HepG2 (cell line): Measurements from ENCODE around the gene MAGEA4. TPM values are rescaled to one million over a fixed set of nuclear protein-coding genes. Genes with fewer than 3 reads are reported as not detected.

Source experiments
- ATAC-seq: fragments of 200-7000 bp; cut with Tn5 transposase; 3 replicates; pipeline ENCODE4 v1.9.1; 2020; ENCODE audit warnings: mild to moderate bottlenecking, moderate library complexity
- BruUV-seq: library from RNA; stranded (reverse); fragments of 400-500 nt; replicated peaks from 2 replicates; lab custom pipeline; 2021; lab: Mats Ljungman, UMichigan
- CTCF ChIA-PET: fragments of 300-600 bp; formaldehyde crosslinking; extraction: SDS; loops from one replicate; lab custom pipeline; 2021; ENCODE audit warnings: low total read pairs, inconsistent platforms, low intra/inter-chr PET ratio; lab: Yijun Ruan, JAX
- POLR2A ChIA-PET: fragments of 350-600 bp; sonication (Branson Sonifier 250); formaldehyde crosslinking; loops from one replicate; lab custom pipeline; 2020; ENCODE audit warnings: antibody characterized with exemption, inconsistent platforms; lab: Yijun Ruan, JAX
- DNase-seq: peaks from one replicate; pipeline ENCODE4 v3.0.0-alpha.2; 2015; ENCODE audit warnings: low spot score
- FAIRE-seq: peaks from 3 replicates; lab custom pipeline; 2011; peaks lifted over from hg19 to GRCh38; lab: Jason Lieb, UNC
- H2AFZ ChIP-seq: one replicate; pipeline ENCODE4 v1.6.1; 2011; ENCODE audit warnings: low read length, inconsistent platforms
- H3K27ac ChIP-seq: fragments of 300-600 bp; 3 replicates; pipeline ENCODE4 v1.8.0; 2011; ENCODE audit warnings: mixed run types, mild to moderate bottlenecking, mixed read lengths, low read length, inconsistent platforms; ENCODE audit not compliant: insufficient read depth; ENCODE audit errors: extremely low read length
- H3K27me3 ChIP-seq, 2 experiments: fragments of 200-600 bp in 1 of 2; 2 replicates in 1 of 2; 3 replicates in 1 of 2; pipeline versions ENCODE4 v1.6.0 to v1.8.0; 2011; ENCODE audit warnings: low read length in 2 of 2, mild to moderate bottlenecking in 2 of 2, moderate library complexity in 2 of 2, inconsistent platforms in 1 of 2; ENCODE audit not compliant: insufficient read depth in 2 of 2, control insufficient read depth in 1 of 2
- H3K36me3 ChIP-seq, 2 experiments: fragments of 200-600 bp in 1 of 2; replicated peaks in 1 of 2; 2 replicates in 1 of 2; 3 replicates in 1 of 2; pipeline versions ENCODE4 v1.5.1 to v1.8.0; 2011; ENCODE audit warnings: low read length in 2 of 2, inconsistent platforms in 1 of 2; ENCODE audit not compliant: insufficient read depth in 2 of 2, control insufficient read depth in 1 of 2
- H3K4me1 ChIP-seq: 2 replicates; pipeline ENCODE4 v1.5.1; 2012; ENCODE audit warnings: low read length, inconsistent platforms; ENCODE audit not compliant: insufficient read depth
- H3K4me2 ChIP-seq: 2 replicates; pipeline ENCODE4 v1.6.0; 2011; ENCODE audit warnings: low read depth, low read length, inconsistent platforms
- H3K4me3 ChIP-seq, 3 experiments: fragments of 200-600 bp in 1 of 3; sonication (generic), shearing (Covaris generic) in 1 of 3; replicated peaks in 1 of 3; 2 replicates each; pipeline ENCODE4 v1.5.1; 2011 to 2016; ENCODE audit warnings: low read length in 3 of 3, inconsistent platforms in 2 of 3, low read depth in 2 of 3, mild to moderate bottlenecking in 2 of 3, control low read depth in 1 of 3, mixed read lengths in 1 of 3; ENCODE audit not compliant: insufficient read depth in 1 of 3
- H3K79me2 ChIP-seq: one replicate; pipeline ENCODE4 v1.6.1; 2011; ENCODE audit warnings: low read length, inconsistent platforms; ENCODE audit not compliant: insufficient read depth
- H3K9ac ChIP-seq: 2 replicates; pipeline ENCODE4 v1.6.0; 2011; ENCODE audit warnings: mild to moderate bottlenecking, low read depth, low read length, inconsistent platforms; ENCODE audit not compliant: insufficient read depth
- H3K9me3 ChIP-seq: 2 replicates; pipeline ENCODE4 v1.5.1; 2012; ENCODE audit warnings: mild to moderate bottlenecking, low read length
- H4K20me1 ChIP-seq: 2 replicates; pipeline ENCODE4 v1.6.0; 2011; ENCODE audit warnings: inconsistent platforms, mild to moderate bottlenecking, low read length, moderate library complexity; ENCODE audit not compliant: insufficient read depth
- ATF1 ChIP-seq: IDR thresholded peaks from 2 replicates; pipeline ENCODE4 v1.6.1; 2016; ENCODE audit warnings: mild to moderate bottlenecking, control low read depth
- NR2F6 ChIP-seq, 2 experiments: IDR thresholded peaks; 2 replicates each; pipeline ENCODE4 v1.6.1; 2016; ENCODE audit warnings: antibody characterized with exemption in 1 of 2, mild to moderate bottlenecking in 1 of 2
- SMAD9 ChIP-seq: sonication (generic); formaldehyde crosslinking; IDR thresholded peaks from 2 replicates; pipeline ENCODE4 v1.5.1; 2020; ENCODE audit warnings: mild to moderate bottlenecking, missing genetic modification reagents
- ZKSCAN1 ChIP-seq: fragments of 150-350 bp; IDR thresholded peaks from 2 replicates; pipeline ENCODE4 v1.6.1; 2014; ENCODE audit warnings: low read length
- ZMYM2 ChIP-seq: sonication (generic); formaldehyde crosslinking; IDR thresholded peaks from 2 replicates; pipeline ENCODE4 v1.8.0; 2022; ENCODE audit warnings: mild to moderate bottlenecking, missing genetic modification reagents
- ZNF547 ChIP-seq: sonication (generic); formaldehyde crosslinking; IDR thresholded peaks from 2 replicates; pipeline ENCODE4 v1.5.1; 2020; ENCODE audit warnings: mild to moderate bottlenecking, missing genetic modification reagents
- WGBS: methylation state at CpG from one replicate; pipeline ENCODE4 v1.1.6; 2017; ENCODE audit warnings: low lambda C conversion rate; 5-methylcytosine and 5-hydroxymethylcytosine counted together
- in situ Hi-C: cut with HindIII; loops from 2 replicates; pipeline ENCODE4 v1.10.0; 2017; ENCODE audit warnings: low pct_unique_long_range_greater_than_20kb; ENCODE audit not compliant: extremely low pct_ligation_motif_present
- intact Hi-C: fragments of 100-400 bp; cut with micrococcal nuclease; formaldehyde crosslinking; loops from one replicate; pipeline ENCODE4 v1.10.0; 2022; ENCODE audit not compliant: unreplicated experiment
- polyA plus RNA-seq, 8 experiments: library from polyadenylated mRNA; depleted of rRNA in 3 of 8; stranded (reverse) in 7 of 8; unstranded in 1 of 8; fragments of >200 nt; fragmentation: Illumina TruSeq in 4 of 8; extraction: Trizol in 4 of 8; gene quantifications; 2 replicates each; pipeline versions ENCODE4 v1.2.1 to v1.2.3, GENCODE V29; 2011 to 2016; ENCODE audit warnings: low read depth in 4 of 8, missing spikeins in 1 of 8, mixed read lengths in 1 of 8; ENCODE audit not compliant: insufficient read depth in 1 of 8
- total RNA-seq, 5 experiments: library from RNA; depleted of rRNA; stranded (reverse); fragments of >200 nt; fragmentation: Illumina TruSeq; extraction: Trizol; gene quantifications; 2 replicates each; pipeline ENCODE4 v1.2.3, GENCODE V29; 2016; ENCODE audit warnings: low read depth in 1 of 5
- TF ChIP-seq, protein P1 (sequence below): sonication (generic); formaldehyde crosslinking; IDR thresholded peaks from 2 replicates; pipeline ENCODE4 v1.5.1; 2020; ENCODE audit warnings: mild to moderate bottlenecking, missing genetic modification reagents, moderate library complexity
- TF ChIP-seq, protein P2 (sequence below): sonication (generic); formaldehyde crosslinking; IDR thresholded peaks from 2 replicates; pipeline ENCODE4 v1.4.0; 2020; ENCODE audit warnings: missing genetic modification reagents
- TF ChIP-seq, protein P3 (sequence below): sonication (generic); formaldehyde crosslinking; IDR thresholded peaks from 2 replicates; pipeline ENCODE4 v1.4.0; 2020; ENCODE audit warnings: missing genetic modification reagents, mild to moderate bottlenecking, borderline replicate concordance

MAGEA4 gene
- total and polyA plus RNA-seq, 2 of the 13 experiments (the other 11 are each of a cell fraction or from before 2014, with no cell fraction given) = not detected

DNA sequence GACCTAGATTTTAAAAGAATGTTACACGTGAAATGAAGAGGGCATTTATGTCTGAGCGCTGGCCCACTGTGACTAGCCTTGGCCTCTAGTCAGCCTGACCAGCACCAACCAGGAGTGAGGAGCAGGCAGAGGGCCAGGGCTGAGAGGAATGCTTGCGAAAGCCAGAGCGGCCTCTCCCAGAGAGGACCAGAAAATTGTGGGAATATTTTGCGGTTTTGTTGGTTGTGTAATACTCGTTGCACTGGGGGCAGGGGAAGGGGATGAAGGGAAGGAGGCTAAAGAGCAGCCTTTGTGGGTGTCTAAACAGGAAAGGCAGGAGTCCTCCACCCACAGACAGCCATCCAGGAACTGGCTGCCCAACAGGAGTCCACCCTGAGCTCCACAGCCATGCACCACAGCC is 58.0 kb downstream of the MAGEA4 start (continued):
- TF ChIP-seq, protein P1, sequence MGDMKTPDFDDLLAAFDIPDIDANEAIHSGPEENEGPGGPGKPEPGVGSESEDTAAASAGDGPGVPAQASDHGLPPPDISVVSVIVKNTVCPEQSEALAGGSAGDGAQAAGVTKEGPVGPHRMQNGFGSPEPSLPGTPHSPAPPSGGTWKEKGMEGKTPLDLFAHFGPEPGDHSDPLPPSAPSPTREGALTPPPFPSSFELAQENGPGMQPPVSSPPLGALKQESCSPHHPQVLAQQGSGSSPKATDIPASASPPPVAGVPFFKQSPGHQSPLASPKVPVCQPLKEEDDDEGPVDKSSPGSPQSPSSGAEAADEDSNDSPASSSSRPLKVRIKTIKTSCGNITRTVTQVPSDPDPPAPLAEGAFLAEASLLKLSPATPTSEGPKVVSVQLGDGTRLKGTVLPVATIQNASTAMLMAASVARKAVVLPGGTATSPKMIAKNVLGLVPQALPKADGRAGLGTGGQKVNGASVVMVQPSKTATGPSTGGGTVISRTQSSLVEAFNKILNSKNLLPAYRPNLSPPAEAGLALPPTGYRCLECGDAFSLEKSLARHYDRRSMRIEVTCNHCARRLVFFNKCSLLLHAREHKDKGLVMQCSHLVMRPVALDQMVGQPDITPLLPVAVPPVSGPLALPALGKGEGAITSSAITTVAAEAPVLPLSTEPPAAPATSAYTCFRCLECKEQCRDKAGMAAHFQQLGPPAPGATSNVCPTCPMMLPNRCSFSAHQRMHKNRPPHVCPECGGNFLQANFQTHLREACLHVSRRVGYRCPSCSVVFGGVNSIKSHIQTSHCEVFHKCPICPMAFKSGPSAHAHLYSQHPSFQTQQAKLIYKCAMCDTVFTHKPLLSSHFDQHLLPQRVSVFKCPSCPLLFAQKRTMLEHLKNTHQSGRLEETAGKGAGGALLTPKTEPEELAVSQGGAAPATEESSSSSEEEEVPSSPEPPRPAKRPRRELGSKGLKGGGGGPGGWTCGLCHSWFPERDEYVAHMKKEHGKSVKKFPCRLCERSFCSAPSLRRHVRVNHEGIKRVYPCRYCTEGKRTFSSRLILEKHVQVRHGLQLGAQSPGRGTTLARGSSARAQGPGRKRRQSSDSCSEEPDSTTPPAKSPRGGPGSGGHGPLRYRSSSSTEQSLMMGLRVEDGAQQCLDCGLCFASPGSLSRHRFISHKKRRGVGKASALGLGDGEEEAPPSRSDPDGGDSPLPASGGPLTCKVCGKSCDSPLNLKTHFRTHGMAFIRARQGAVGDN (CRISPR knock-in tag) = peak; percentile 66

DNA sequence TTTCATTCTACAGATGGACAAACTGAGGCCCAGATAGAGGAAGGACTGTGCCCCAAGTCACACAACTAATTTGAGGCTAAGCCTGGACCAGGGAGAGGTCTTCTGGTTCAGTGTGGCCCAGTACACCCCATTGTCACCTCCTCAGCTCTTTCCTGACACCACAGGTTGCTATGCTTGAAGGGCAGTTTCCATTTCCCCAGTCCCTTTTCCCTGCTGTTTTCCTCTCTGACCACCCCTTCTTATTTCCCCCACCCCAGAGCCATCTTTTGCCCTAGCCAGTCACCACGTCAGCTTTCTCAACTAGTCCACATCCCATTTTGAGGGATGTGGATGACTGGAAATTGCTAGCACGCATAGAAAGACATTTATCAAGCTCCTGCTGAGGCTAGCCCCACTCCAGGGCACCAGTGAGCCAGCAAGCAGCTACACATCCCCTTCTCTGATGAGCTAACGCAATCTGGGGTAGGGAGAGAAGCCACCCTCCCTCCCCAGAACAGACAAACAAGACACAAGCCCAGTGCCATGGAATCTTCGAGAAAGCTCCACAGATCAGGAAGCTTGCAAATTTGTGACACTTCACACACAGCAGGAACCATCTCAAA is 60.5 kb downstream of the MAGEA4 start:
- H3K79me2 ChIP-seq = peaks cover 28% of the 10 kb centered on the region
- peaks cover 7 to 20% of the 10 kb centered on the region in 2 experiments; a peak in 4 of 5 replicates for H3K36me3 ChIP-seq
- no peaks in the 10 kb centered on the region for H3K9me3 ChIP-seq
- peaks cover 13% of the 10 kb centered on the region; the same call in 1 of the 2 replicates for H4K20me1 ChIP-seq
- intact Hi-C loops (loop anchor here (10.0 kb wide), 2 partner anchors 92 to 438 kb away; no protein-coding TSS in a partner anchor), in situ Hi-C loops (no loop called here)
- ChIA-PET POLR2A (interaction anchor here (5.8 kb wide), 1 partner anchor 11 kb away, joined by 91 read pairs; no protein-coding TSS in a partner anchor), CTCF (no interaction called here)
- no peak for FAIRE-seq
- peak overlapping the region; percentile 82 for H3K9ac ChIP-seq
- peak overlapping the region; percentile 59 for H3K27ac ChIP-seq
- H3K4me1 ChIP-seq = peaks cover 40% of the 10 kb centered on the region
- no peak for DNase-seq
- ATAC-seq = no peak
- peak overlapping the region; percentile 80 for H3K4me2 ChIP-seq
- H2AFZ ChIP-seq = no peak overlapping the region
- no TSS peak for BruUV-seq
- no peaks in the 10 kb centered on the region; a peak in 1 of 5 replicates for H3K27me3 ChIP-seq
- peak overlapping the region; percentile 68 to 78 (median 77) for H3K4me3 ChIP-seq
- 3% methylated on average over 3 of the region's 4 CpGs for WGBS
- TF ChIP-seq NR2F6 (IDR thresholded peaks at IDR 0.05) (no peak), NR2F6 (CRISPR knock-in tag; IDR thresholded peaks at IDR 0.05) (no peak), ZNF547 (CRISPR knock-in tag) (no peak), ZMYM2 (CRISPR knock-in tag) (no peak), ATF1 (no peak), SMAD9 (CRISPR knock-in tag) (no peak), ZKSCAN1 (no peak)
- TF ChIP-seq, protein P2, sequence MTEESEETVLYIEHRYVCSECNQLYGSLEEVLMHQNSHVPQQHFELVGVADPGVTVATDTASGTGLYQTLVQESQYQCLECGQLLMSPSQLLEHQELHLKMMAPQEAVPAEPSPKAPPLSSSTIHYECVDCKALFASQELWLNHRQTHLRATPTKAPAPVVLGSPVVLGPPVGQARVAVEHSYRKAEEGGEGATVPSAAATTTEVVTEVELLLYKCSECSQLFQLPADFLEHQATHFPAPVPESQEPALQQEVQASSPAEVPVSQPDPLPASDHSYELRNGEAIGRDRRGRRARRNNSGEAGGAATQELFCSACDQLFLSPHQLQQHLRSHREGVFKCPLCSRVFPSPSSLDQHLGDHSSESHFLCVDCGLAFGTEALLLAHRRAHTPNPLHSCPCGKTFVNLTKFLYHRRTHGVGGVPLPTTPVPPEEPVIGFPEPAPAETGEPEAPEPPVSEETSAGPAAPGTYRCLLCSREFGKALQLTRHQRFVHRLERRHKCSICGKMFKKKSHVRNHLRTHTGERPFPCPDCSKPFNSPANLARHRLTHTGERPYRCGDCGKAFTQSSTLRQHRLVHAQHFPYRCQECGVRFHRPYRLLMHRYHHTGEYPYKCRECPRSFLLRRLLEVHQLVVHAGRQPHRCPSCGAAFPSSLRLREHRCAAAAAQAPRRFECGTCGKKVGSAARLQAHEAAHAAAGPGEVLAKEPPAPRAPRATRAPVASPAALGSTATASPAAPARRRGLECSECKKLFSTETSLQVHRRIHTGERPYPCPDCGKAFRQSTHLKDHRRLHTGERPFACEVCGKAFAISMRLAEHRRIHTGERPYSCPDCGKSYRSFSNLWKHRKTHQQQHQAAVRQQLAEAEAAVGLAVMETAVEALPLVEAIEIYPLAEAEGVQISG (CRISPR knock-in tag) = no peak
- TF ChIP-seq, protein P3, sequence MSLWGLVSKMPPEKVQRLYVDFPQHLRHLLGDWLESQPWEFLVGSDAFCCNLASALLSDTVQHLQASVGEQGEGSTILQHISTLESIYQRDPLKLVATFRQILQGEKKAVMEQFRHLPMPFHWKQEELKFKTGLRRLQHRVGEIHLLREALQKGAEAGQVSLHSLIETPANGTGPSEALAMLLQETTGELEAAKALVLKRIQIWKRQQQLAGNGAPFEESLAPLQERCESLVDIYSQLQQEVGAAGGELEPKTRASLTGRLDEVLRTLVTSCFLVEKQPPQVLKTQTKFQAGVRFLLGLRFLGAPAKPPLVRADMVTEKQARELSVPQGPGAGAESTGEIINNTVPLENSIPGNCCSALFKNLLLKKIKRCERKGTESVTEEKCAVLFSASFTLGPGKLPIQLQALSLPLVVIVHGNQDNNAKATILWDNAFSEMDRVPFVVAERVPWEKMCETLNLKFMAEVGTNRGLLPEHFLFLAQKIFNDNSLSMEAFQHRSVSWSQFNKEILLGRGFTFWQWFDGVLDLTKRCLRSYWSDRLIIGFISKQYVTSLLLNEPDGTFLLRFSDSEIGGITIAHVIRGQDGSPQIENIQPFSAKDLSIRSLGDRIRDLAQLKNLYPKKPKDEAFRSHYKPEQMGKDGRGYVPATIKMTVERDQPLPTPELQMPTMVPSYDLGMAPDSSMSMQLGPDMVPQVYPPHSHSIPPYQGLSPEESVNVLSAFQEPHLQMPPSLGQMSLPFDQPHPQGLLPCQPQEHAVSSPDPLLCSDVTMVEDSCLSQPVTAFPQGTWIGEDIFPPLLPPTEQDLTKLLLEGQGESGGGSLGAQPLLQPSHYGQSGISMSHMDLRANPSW (CRISPR knock-in tag) = no peak
